ENCODE results near the gene LRBA. TPM values are rescaled to one million over a fixed set of nuclear protein-coding genes. Genes with fewer than 3 reads are reported as not detected.

LRBA gene
- polyA plus RNA-seq, 2 of the 4 experiments (the other 2 are of a cell fraction), result 10.7 to 25.1 TPM

DNA sequence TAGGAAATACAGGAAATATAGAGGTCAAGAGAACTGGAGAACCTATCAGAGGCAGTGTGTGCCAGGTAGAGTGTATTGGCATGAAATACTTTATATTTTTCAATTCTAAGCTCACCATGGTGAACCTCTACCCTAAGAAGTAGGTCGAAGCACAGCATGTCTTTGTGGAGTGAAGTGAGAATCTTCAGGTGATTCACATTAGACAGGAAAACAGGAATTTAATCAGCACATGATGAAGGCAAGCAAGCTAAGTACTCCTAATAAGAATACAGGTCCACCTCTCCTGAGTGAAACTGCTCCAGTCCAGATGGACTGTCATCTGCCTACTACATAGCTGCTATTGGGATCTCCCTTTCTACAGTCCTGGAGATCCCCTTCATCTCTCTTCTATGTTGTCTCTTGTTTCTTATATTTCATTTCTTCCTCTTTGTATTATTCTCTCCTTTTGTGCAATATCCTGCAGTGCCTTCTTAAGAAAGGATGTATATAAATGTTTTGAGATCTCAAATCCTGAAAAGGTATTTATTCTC is 159.0 kb downstream of the LRBA start:
- no peak for DNase-seq (ENCODE audit: low read depth in 1 of 2, low spot score in 1 of 2)
- WGBS (ENCODE audit: missing lambda C conversion rate), result 95% methylated on average over 1 of the region's 1 CpG
- ChIA-PET CTCF (interaction anchor here (3.1 kb wide), 1 partner anchor 11 kb away, joined by 13 read pairs; no protein-coding TSS in a partner anchor), POLR2A (no interaction called here)
- Histone ChIP-seq H3K4me3 (no peak overlapping the region), H3K27ac (no peak overlapping the region), H3K4me2 (no peak overlapping the region), H3K9me3 (no peaks in the 10 kb centered on the region), H3K4me1 (no peaks in the 10 kb centered on the region)
- FAIRE-seq, result no peak
- TF ChIP-seq, protein P1, sequence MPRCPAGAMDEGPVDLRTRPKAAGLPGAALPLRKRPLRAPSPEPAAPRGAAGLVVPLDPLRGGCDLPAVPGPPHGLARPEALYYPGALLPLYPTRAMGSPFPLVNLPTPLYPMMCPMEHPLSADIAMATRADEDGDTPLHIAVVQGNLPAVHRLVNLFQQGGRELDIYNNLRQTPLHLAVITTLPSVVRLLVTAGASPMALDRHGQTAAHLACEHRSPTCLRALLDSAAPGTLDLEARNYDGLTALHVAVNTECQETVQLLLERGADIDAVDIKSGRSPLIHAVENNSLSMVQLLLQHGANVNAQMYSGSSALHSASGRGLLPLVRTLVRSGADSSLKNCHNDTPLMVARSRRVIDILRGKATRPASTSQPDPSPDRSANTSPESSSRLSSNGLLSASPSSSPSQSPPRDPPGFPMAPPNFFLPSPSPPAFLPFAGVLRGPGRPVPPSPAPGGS (IDR thresholded peaks at IDR 0.05), result no peak
- TF ChIP-seq HOXB5 (CRISPR knock-in tag; IDR thresholded peaks at IDR 0.05), result no peak
- no peak for TF ChIP-seq TP53 (CRISPR knock-in tag; IDR thresholded peaks at IDR 0.05)
- no peak for TF ChIP-seq RCOR1 (IDR thresholded peaks at IDR 0.05; ENCODE audit: low read depth, low read length)
- no peak for TF ChIP-seq ZSCAN20 (CRISPR knock-in tag; IDR thresholded peaks at IDR 0.05)
- no peak for TF ChIP-seq JUN (IDR thresholded peaks at IDR 0.05)
- ATAC-seq, result no peak

GRCh38 chr4:150854600-150854999 is 160.5 kb downstream of the LRBA start:
- FAIRE-seq (no peak), DNase-seq (ENCODE audit: low read depth in 1 of 2, low spot score in 1 of 2) (no peak), ATAC-seq (no peak)
- no peak overlapping the region for H3K27ac ChIP-seq
- 88% methylated on average over 4 of the region's 4 CpGs for WGBS (ENCODE audit: missing lambda C conversion rate)
- H3K4me3 ChIP-seq, result no peak overlapping the region
- no peak overlapping the region for H3K4me2 ChIP-seq
- ChIA-PET CTCF (interaction anchor here (3.1 kb wide), 1 partner anchor 13 kb away, joined by 13 read pairs; no protein-coding TSS in a partner anchor), POLR2A (no interaction called here)
- TF ChIP-seq NPAS2 (CRISPR knock-in tag; IDR thresholded peaks at IDR 0.05; ENCODE audit: borderline replicate concordance) (no peak), FOXS1 (CRISPR knock-in tag; IDR thresholded peaks at IDR 0.05) (no peak), HMGXB4 (CRISPR knock-in tag; IDR thresholded peaks at IDR 0.05; ENCODE audit: borderline replicate concordance) (no peak), JUN (IDR thresholded peaks at IDR 0.05) (no peak), GATA3 (IDR thresholded peaks at IDR 0.05; ENCODE audit: borderline replicate concordance) (no peak), TFCP2L1 (CRISPR knock-in tag; IDR thresholded peaks at IDR 0.05) (no peak)
- TF ChIP-seq, protein P1 (IDR thresholded peaks at IDR 0.05), result no peak
- TF ChIP-seq, protein P2, sequence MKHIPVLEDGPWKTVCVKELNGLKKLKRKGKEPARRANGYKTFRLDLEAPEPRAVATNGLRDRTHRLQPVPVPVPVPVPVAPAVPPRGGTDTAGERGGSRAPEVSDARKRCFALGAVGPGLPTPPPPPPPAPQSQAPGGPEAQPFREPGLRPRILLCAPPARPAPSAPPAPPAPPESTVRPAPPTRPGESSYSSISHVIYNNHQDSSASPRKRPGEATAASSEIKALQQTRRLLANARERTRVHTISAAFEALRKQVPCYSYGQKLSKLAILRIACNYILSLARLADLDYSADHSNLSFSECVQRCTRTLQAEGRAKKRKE (CRISPR knock-in tag; IDR thresholded peaks at IDR 0.05; ENCODE audit: low read depth), result no peak
- no peaks in the 10 kb centered on the region for H3K9me3 ChIP-seq
- H3K4me1 ChIP-seq, result no peaks in the 10 kb centered on the region

DNA sequence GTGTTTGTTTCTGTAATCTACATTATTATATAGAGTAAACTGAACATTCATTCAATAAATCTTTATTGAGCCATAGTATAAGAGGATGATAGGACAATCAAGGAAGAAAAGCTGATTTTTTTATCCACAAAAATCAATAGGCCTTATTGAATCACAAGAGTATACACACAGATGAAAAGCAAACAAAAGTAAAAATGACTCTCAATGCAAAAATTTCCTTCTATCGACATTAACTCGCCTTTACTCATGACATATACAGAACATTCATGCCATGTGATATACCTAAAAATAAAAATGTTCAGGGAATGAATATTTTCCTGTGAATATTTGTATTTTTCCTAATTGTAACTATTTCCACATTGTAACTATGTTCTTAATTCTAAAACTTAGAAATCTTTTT is 161.2 kb downstream of the LRBA start:
- Histone ChIP-seq H3K4me2 (no peak overlapping the region), H3K4me1 (0 out of 3 replicates have a peak, but pooled peaks cover 3% of the 10 kb centered on the region), H3K27ac (no peak overlapping the region), H3K4me3 (no peak overlapping the region), H3K9me3 (no peaks in the 10 kb centered on the region)
- ATAC-seq (no peak), DNase-seq (ENCODE audit: low read depth in 1 of 2, low spot score in 1 of 2) (no peak), FAIRE-seq (no peak)
- ChIA-PET CTCF (interaction anchor here (3.1 kb wide), 1 partner anchor 13 kb away, joined by 13 read pairs; no protein-coding TSS in a partner anchor), POLR2A (no interaction called here)
- WGBS (ENCODE audit: missing lambda C conversion rate), result 78% methylated on average over 2 of the region's 2 CpGs
- TF ChIP-seq ZNF302 (CRISPR knock-in tag; IDR thresholded peaks at IDR 0.05) (no peak), ZC3H11A (IDR thresholded peaks at IDR 0.05) (no peak), JUN (IDR thresholded peaks at IDR 0.05) (no peak), GATA3 (IDR thresholded peaks at IDR 0.05; ENCODE audit: borderline replicate concordance) (no peak), PBX3 (IDR thresholded peaks at IDR 0.05) (no peak), HOXB13 (CRISPR knock-in tag; IDR thresholded peaks at IDR 0.05; ENCODE audit: low read depth) (no peak)

Data from A549 (cell line).